Osteoblast (primary cell): ENCODE measurements around the gene TBC1D10A. TPM values are rescaled to one million over a fixed set of nuclear protein-coding genes. Genes with fewer than 3 reads are reported as not detected.

Experiments
- DNase-seq: peaks from one replicate; pipeline ENCODE4 v3.0.0; 2011; ENCODE audit warnings: low spot score, mixed read lengths; ENCODE audit not compliant: insufficient read length; ENCODE audit errors: missing footprints
- H2AFZ ChIP-seq: 2 replicates; pipeline ENCODE4 v1.6.0; 2011; ENCODE audit warnings: mild to moderate bottlenecking, low read length
- H3K27ac ChIP-seq: 2 replicates; pipeline ENCODE4 v1.5.1; 2011; ENCODE audit warnings: mild to moderate bottlenecking, low read depth, low read length, moderate library complexity
- H3K27me3 ChIP-seq: 2 replicates; pipeline ENCODE4 v1.6.0; 2012; ENCODE audit warnings: mild to moderate bottlenecking, control low read depth, inconsistent platforms, low read length, moderate library complexity; ENCODE audit not compliant: insufficient read depth
- H3K36me3 ChIP-seq: 2 replicates; pipeline ENCODE4 v1.5.1; 2011; ENCODE audit warnings: mild to moderate bottlenecking, low read length, control low read depth, moderate library complexity; ENCODE audit not compliant: insufficient read depth
- H3K4me1 ChIP-seq: 2 replicates; pipeline ENCODE4 v1.5.1; 2011; ENCODE audit warnings: mild to moderate bottlenecking, low read length, control low read depth, moderate library complexity; ENCODE audit not compliant: insufficient read depth
- H3K4me2 ChIP-seq: 2 replicates; pipeline ENCODE4 v1.6.0; 2011; ENCODE audit warnings: mild to moderate bottlenecking, low read length; ENCODE audit not compliant: insufficient read depth
- H3K4me3 ChIP-seq: fragments of 200-600 bp; sonication (generic); 3 replicates; pipeline ENCODE4 v1.5.1; 2012; ENCODE audit warnings: mild to moderate bottlenecking, low read length, inconsistent platforms; ENCODE audit not compliant: insufficient read depth
- H3K79me2 ChIP-seq: 2 replicates; pipeline ENCODE4 v1.6.0; 2012; ENCODE audit warnings: mild to moderate bottlenecking, low read length, control low read depth, inconsistent platforms; ENCODE audit not compliant: insufficient read depth
- H3K9me3 ChIP-seq: 2 replicates; pipeline ENCODE4 v1.5.1; 2011; ENCODE audit warnings: low read depth, low read length, control low read depth
- H4K20me1 ChIP-seq: 2 replicates; pipeline ENCODE4 v1.6.0; 2012; ENCODE audit warnings: mild to moderate bottlenecking, low read length, control low read depth; ENCODE audit not compliant: insufficient read depth
- total RNA-seq: library from RNA; depleted of rRNA; stranded (reverse); fragments of >200 nt; gene quantifications from 2 replicates; pipeline ENCODE4 v1.2.3, GENCODE V29; 2012
- TF ChIP-seq, protein P1 (sequence below): IDR thresholded peaks from 2 replicates; pipeline ENCODE4 v1.5.1; 2011; ENCODE audit warnings: mild to moderate bottlenecking, low read depth, low read length, moderate library complexity; ENCODE audit errors: extremely low read depth

The TBC1D10A gene
- total RNA-seq, 1 donor = 32.9 TPM

DNA sequence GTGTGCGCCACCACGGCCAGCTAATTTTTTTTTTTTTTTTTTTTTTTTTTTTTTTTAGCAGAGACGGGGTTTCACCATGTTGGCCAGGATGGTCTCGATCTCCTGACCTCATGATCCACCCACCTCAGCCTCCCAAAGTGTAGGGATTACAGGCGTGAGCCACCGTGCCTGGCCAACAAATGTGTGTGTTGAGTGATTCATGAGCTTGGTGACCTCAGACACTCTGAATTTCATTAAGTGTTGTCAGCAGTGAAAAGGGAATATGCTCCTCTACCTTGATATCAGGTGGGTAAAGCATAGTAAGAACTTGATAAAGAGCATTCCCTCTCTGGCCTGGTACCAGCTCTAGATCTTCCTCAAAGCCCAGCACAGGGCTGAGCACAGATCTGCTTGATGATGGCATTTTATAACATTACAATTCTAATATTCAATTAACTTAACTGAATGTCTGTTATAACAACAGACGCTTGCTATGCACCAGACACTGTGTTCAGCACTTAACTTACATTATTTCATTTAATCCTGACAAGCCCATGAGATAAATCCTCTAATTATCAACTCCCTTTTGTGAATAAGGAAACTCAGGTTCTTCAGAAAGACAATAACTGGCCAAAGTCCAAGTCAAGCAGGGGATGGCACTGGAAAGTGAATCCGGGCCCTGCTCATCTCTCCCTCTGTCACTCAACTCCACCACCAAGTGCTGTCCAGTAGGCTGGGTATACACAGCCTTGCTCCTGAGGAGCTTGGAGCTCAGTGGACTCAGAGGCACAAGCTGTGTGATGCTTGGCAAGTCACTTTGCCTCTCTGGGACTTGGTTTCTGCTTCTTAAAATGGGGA is 13.0 kb downstream of the TBC1D10A start:
- H2AFZ ChIP-seq = no peak overlapping the region
- peaks cover 73% of the 10 kb centered on the region for H3K4me1 ChIP-seq
- H4K20me1 ChIP-seq = peaks cover 81% of the 10 kb centered on the region
- no peak overlapping the region for H3K27ac ChIP-seq
- DNase-seq = peak; percentile 42
- H3K4me3 ChIP-seq = no peak overlapping the region
- H3K27me3 ChIP-seq = no peaks in the 10 kb centered on the region
- H3K36me3 ChIP-seq = peaks cover 10% of the 10 kb centered on the region
- peaks cover 87% of the 10 kb centered on the region for H3K79me2 ChIP-seq
- no peak overlapping the region for H3K4me2 ChIP-seq
- H3K9me3 ChIP-seq = no peaks in the 10 kb centered on the region
- TF ChIP-seq, protein P1, sequence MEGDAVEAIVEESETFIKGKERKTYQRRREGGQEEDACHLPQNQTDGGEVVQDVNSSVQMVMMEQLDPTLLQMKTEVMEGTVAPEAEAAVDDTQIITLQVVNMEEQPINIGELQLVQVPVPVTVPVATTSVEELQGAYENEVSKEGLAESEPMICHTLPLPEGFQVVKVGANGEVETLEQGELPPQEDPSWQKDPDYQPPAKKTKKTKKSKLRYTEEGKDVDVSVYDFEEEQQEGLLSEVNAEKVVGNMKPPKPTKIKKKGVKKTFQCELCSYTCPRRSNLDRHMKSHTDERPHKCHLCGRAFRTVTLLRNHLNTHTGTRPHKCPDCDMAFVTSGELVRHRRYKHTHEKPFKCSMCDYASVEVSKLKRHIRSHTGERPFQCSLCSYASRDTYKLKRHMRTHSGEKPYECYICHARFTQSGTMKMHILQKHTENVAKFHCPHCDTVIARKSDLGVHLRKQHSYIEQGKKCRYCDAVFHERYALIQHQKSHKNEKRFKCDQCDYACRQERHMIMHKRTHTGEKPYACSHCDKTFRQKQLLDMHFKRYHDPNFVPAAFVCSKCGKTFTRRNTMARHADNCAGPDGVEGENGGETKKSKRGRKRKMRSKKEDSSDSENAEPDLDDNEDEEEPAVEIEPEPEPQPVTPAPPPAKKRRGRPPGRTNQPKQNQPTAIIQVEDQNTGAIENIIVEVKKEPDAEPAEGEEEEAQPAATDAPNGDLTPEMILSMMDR = no peak

DNA sequence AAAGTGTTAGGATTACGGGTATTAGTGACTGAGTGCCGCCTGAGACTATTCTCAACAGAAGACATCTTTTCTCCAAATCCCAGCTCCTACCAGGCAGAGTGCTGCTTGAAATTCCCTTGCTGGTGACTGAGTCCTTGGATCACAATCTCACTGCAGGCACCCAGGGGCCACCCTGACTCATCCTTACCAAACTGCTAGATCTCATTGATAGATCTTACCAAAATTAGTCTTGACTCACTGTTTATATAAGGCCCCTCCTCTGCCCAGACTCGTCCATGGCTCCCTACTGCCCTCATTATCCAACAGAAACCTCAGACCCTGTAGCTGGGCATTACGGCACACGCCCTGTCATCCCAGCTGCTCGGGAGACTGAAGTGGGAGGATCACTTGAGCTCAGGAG is 14.7 kb downstream of the TBC1D10A start:
- Histone ChIP-seq H3K4me2 (peak overlapping the region; percentile 69), H3K27ac (peak overlapping the region; percentile 72), H3K4me3 (no peak overlapping the region), H2AFZ (no peak overlapping the region), H3K27me3 (no peaks in the 10 kb centered on the region), H3K36me3 (peaks cover 10% of the 10 kb centered on the region), H3K4me1 (peaks cover 70% of the 10 kb centered on the region), H3K79me2 (peaks cover 86% of the 10 kb centered on the region), H3K9me3 (no peaks in the 10 kb centered on the region), H4K20me1 (peaks cover 83% of the 10 kb centered on the region)
- TF ChIP-seq, protein P1 = no peak
- peak; percentile 94 for DNase-seq

DNA sequence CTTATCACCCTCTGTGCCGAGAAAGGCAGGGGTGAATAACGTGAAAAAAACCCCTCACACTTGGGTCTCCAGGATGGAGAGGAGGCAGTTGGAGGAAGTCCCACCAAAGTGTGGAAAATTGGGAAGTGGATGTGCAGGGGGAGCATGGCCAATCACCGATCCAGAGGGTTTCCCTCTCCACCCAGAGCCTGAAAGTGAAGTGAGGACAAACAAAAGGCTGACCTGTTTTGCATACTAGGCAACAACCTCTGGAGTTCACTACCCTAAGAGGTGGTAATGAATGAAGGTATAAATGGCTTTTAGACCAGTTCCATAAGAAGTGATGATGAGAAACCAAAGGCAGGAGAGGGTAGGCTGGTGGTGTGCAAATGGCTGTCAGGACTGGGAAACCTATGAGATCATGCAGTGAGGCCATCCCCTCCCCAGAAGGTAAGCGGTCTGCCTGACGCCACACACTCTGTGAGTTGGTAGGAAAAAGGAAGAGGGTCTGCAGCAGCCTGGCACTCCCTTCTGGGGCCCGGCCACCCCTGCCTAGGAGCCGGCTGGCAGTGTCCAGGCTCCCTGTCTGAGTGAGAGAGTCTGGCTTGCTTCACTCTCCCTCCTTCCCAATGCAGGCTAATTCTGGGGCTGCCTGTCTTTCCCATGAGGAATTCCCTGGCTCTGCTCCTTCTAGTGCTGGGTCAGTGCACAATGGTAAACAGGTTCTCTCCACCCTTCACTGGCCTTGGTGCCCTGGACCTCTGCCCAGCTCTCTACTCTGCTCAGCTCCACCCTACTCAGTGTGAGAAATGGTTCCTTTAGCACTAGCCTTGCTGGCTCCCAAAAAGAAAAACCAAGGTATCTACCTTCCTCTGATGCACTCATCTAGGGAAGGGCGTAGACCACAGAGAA is 15.6 kb downstream of the TBC1D10A start:
- H3K4me2 ChIP-seq = peak overlapping the region; percentile 69
- H3K4me1 ChIP-seq = peaks cover 65% of the 10 kb centered on the region
- H2AFZ ChIP-seq = no peak overlapping the region
- no peaks in the 10 kb centered on the region for H3K27me3 ChIP-seq
- H3K27ac ChIP-seq = peak overlapping the region; percentile 72
- TF ChIP-seq, protein P1 = no peak
- H3K36me3 ChIP-seq = peaks cover 9% of the 10 kb centered on the region
- peaks cover 87% of the 10 kb centered on the region for H4K20me1 ChIP-seq
- H3K4me3 ChIP-seq = peak overlapping the region; percentile 9
- no peaks in the 10 kb centered on the region for H3K9me3 ChIP-seq
- DNase-seq = peak; percentile 88
- peaks cover 86% of the 10 kb centered on the region for H3K79me2 ChIP-seq
